ENCODE data around the gene C10orf95.

C10orf95 gene

DNA sequence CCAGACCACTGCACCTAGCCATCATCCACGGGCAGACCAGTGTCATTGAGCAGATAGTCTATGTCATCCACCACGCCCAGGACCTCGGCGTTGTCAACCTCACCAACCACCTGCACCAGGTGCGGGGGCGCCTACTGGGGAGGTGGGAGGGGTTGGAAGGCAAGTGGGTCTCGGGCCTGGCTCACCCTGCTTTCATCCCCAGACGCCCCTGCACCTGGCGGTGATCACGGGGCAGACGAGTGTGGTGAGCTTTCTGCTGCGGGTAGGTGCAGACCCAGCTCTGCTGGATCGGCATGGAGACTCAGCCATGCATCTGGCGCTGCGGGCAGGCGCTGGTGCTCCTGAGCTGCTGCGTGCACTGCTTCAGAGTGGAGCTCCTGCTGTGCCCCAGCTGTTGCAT is 51.3 kb downstream of the C10orf95 start:
- DNase-seq, result no peak
